Measurements from ENCODE around the gene PCCA.
"Not testable (repeated sequence)": the region's sequence is repeated elsewhere in the genome, so short reads cannot be mapped to it uniquely, and the experiment has no call there.

Gene PCCA

DNA sequence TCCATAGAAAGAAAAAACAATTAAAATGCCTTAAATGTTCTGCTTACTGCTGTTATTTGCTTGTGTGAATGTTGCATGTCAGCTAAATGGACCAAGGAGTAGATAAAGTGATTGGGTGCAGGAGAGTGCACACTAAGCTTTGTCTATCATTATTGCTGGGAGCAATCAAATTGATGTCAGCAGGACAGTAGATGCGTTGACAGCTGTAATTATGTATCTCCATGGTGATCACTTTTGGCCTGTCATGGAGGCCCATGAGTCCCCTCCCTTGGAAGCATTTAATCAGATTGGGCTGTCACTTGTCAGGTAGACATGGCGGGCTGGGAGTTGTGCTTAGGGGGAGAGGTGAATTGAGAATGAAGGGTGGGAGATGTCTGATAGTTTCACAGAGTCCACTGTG is 215.3 kb downstream of the PCCA start:
- DNase-seq (ENCODE audit: low spot score), result no peak
- FAIRE-seq, result no peak

DNA sequence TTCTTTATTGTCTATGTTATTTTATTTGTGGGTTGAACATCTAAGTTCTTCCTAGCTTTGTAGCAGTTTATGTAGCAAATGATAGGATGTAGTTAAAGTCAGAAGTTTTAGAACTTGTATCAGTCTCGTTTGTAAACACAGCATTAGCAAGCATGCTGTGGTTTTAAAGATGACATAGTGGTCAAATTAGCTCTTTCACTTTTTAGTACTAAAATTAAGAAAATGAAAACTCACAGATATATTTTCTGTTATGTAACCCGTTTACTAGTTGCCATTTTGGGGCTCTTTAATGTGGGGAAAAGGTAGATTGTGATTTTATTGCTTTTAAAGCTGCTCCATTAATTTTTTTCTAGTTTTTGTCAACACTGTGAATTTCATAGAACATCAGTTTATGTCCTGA is 216.5 kb downstream of the PCCA start:
- FAIRE-seq, result no peak

DNA sequence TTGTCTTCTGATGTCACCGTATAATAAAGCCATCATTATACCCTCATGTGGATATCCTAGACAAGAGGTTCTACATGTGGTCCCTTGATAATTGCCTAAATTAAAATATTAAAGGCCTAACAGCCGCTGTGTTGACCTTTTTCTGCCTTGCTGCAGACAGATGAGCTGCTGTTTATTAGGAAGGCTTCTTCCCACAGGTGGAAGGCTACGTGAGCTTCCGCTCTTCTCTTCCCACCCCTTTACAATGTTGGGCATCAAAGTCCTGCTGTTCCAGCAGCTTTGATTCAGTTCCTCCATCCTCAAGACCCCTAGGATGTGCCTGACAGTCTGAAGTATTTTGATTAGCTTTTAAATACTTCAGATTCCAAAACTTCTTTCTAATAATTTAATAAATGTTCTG is 217.1 kb downstream of the PCCA start:
- FAIRE-seq (no peak), DNase-seq (ENCODE audit: low spot score) (no peak)

More for the DNA sequence above, 216.5 kb downstream of the PCCA start:
- DNase-seq (ENCODE audit: low spot score), result no peak

DNA sequence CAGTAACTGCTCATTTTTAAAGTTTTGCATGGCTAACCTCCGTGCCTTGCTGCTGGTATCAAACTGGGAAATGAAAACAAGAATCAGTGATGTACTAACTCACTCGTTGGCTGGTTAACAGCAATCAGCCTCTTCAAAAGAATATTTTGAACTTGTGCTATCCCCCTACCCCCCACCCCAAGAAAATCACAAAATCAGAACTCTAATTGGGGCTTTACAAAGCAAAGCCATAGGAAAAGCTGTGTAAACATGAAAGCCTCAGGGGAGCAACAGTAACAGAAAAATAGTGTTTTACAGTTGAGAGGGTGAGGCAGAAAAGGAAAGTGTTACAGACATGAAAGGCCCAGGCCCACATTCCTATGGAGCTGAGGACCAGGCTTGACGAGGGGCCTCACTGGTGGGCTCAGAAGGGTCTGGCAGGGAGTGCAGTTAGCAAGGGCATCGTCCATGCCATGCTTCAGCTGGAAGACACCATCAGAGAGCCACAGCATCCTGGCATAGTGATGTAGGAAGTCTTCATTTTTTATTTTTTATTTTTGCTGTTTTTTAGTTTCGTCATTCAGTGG is 217.6 kb downstream of the PCCA start:
- FAIRE-seq (no peak), DNase-seq (ENCODE audit: low spot score) (no peak)

DNA sequence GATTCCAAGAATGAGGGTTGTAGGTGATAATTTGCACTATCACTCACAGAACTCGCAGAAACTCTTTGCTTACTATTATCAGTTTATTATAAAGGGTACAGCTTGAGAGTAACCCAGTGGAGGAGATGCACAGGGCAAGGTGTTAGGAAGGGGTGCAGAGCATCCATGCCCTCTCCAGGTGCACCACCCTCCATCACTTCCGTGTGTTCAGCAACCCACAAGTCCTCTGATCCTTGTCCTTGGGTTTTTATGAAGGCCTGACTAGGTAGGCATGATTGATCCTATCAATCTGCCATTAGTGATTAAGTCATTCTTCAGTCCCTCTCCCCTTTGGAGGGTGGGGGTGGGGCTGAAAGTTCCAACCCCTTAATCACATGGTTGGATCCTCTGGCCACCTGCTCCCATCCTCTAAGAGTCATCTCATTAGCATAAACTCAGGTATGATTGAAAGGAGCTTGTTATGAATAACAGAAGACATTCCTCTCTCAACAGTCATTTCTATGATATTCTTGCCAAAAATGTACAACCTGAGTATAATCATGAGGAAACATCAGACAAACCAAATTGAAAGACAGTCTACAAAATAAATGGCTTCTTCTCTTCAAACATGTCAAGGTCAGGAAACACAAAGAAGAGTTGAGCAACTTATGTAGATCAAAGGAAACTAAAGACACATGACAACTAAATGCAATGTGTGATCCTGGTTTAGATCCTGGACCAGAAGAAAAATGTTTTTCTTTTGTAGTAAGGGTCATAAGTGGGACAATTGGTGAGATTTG is 225.4 kb downstream of the PCCA start:
- FAIRE-seq, result no peak
- DNase-seq (ENCODE audit: low spot score), result no peak

DNA sequence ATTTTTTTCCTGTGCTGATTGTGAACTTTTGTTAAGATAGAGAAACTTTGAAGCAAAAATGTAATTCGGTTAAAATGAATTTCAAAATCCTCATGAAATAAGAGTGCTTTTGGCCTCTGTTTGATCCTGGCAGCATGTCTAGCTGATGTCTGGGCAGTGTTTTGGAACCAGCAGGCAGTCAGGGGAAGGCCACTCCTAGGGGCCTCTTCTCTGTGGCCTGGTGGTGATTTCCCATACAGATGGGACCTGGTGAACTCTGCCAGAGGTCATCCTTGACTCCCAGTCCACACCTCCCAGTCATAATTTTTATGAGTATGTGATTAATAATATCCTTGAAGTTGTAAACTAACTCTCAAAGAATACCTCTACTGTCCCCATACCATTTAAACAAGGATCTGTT is 226.6 kb downstream of the PCCA start:
- FAIRE-seq (no peak), DNase-seq (ENCODE audit: low spot score) (no peak)

DNA sequence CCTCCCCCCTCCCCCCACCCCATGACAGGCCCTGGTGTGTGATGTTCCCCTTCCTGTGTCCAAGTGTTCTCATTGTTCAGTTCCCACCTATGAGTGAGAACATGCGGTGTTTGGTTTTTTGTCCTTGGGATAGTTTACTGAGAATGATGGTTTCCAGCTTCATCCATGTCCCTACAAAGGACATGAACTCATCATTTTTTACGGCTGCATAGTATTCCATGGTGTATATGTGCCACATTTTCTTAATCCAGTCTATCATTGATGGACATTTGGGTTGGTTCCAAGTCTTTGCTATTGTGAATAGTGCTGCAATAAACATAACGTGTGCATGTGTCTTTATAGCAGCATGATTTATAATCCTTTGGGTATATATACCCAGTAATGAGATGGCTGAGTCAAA is 229.6 kb downstream of the PCCA start:
- not testable (repeated sequence) for FAIRE-seq; DNase-seq (ENCODE audit: low spot score)

DNA sequence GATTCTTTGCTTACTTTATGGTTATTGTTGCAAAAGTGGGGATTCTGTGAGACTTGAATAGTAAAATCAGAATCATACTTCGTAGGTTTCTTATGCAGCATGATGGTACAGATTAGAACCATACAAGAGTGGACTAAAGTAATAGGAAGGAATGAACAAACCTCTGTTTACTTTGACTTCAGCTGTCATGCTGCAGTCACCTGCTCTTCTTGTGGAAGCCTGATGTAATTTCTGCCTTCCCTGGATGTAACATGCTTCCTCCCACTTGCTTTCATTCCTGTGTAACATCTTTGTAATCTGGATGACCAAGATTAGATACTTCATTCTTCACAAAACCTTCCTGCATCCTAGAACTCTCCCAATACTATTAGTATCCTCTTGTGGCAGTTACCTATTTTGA is 235.0 kb downstream of the PCCA start:
- FAIRE-seq (no peak), DNase-seq (ENCODE audit: low spot score) (no peak)

DNA sequence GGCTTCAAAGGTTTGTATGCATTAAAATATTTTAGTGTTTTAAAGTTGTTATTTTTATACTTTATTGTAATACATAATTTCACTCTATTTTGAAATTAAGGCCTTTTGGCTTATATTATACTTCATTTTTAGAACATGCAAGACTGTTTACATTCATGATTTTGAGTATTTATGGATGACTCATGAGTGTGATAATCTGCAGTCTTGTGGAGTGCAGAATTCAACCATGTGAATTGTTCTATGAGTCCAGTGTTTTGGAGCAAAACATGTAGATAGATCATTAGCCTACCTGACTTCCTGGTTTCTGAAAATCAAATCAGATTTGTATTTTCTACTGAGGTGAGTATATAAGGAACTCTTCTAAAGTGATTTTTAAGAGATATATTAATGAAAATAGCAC is 241.8 kb downstream of the PCCA start:
- no peak for FAIRE-seq
- no peak for DNase-seq (ENCODE audit: low spot score)

DNA sequence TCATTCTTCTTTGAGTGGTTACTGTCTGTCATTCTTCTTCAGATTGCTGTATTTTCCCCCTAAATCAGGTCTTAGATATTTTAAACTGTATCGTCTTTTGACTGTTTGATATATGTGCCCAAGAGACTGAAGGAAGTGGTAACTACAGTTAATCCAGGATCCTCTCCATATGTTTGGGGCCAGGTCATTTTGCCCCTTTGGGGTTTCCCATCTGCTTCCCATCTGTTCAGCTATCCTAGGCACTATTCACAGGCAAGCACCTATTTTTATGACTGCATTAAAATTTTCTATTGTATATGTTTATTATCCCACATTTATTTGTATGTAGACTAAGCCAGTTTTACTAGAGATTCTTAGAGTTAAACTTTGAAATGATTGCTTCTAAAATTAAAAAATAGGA is 244.2 kb downstream of the PCCA start:
- DNase-seq (ENCODE audit: low spot score) (no peak), FAIRE-seq (no peak)

DNA sequence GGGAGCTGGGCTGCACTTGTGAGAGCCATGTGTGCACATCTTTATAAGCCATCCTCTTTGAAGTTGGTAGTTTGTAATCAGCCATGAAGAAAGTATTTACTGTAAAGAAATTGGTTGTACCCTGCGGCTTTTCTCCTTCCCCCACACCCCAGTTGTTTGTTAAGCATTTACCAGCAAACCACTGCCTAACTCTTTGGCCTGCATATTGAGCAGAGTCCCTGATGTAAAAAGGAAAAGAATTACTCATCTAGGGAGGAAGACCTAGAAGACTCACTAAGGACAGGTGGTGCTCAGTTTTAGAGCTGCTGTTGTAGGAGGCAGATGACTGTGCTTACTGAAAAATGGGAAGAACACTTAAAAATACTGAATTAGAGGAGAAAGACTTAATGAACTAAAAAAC is 245.3 kb downstream of the PCCA start:
- FAIRE-seq, result no peak
- DNase-seq (ENCODE audit: low spot score), result no peak

DNA sequence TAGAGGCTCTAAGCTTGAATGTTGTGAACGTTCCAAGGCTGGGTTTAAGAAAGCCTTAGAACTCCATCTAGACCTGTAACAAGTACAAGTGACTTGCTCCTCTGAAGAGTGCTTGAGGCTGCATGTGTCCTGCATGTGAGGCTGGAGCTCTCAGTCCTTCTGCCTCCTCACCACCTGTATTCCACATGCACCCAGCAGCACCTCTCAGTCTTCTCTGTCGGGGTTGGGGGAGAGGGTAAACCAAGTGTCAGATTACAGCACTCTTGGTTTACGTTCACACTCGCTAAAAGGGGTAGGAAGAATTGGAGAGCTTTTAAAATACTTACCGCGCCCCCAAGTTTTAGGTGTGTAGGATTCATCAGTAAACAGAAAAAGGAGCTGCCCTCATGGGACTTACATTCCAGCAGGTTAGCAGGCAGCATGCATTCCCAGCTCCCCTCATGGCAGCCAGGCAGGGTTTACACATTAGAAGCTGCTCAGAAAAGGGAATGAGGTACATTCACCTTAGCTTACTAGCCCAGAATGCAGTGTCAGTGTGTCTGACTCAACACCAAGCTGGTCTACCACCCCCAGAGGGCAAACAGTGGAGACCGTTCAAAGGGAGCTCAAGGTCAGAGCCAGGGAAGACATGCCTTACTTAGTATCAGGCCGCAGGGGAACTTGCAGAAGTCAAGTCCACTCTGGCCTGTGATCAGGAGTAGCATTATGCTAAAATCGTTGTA is 248.1 kb downstream of the PCCA start:
- DNase-seq (ENCODE audit: low spot score) (no peak), FAIRE-seq (no peak)

DNA sequence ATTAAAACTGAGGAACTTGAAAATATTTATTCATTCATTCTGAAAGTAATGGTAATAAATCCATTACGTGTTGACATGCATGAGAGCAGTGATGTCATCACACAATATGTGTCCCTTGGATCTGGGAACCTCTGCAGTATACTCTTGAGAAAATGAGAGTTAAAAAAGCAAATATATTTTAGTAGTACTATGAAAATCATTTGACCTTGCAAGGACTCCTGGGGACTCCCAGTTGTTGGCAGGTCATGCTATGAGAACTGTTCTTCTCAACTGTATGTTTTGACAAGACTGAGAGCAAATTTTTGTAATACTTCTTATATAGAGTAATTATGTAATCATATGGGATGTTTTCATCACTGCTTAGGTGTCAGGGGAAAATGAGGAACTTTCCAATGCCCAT is 249.4 kb downstream of the PCCA start:
- DNase-seq (ENCODE audit: low spot score) (no peak), FAIRE-seq (no peak)

DNA sequence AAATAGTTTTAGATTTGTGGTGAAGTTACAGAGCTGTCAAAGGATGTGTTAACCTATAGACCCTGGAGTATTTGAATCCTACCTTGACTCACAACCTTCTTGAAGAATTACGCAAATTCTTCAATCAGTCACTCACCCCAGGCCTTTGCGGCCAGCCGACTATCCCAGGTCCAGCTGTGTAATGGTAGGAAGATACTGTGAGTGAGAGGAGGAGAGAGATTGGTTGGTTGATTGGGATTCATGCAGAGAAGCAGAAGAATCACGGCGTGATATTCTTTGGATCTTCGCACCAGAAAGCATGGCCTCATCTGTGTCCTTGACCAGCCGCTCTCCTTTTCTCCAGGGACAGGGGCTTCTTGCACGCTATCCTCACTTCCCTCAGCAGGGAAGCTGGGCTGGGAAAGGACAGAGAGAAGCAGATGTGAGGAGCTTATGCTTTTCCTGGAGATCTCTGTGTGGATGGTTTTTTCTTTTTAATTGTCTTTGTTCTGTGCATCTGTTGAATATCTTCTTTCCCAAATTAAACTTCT is 250.6 kb downstream of the PCCA start:
- DNase-seq (ENCODE audit: low spot score), result no peak
- FAIRE-seq, result no peak

DNA sequence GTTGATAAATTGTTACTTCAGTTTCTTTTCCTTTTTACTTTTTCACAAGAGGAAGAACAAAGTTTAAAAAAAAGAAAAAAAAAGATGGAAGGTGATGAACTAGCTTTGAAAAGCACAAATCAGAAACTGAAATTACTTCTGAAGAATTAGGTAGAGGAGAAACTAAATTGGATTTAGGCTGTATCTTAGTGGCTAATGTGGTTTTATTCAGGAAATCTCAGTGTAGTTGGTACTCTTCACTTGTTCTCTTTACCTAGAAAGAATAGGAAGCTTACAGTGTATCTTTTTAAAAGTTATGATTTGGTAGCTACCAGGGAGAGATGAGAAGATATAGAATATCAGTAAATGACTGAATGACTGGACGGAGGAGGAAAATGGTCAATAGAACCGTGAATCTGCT is 252.0 kb downstream of the PCCA start:
- FAIRE-seq (no peak), DNase-seq (ENCODE audit: low spot score) (no peak)

DNA sequence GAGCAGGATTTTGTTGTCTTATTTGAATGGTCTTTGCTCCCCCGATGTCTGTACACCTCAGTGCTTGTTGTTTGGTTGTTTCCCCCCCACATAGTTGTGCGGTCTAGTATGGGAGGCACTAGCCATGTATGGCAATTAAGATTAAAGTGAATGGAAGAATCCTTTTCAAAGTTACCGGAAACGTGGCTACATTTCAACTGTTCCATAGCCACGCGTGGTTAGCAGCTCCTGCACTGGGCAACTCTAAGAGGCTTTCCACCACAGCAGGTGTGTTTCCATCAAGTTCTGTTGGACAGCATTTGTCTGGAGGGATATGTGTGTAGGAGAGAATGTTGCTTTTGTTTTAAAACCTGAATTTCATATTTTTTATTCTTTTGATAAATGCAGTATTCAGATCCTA is 252.4 kb downstream of the PCCA start:
- DNase-seq (ENCODE audit: low spot score) (no peak), FAIRE-seq (no peak)

DNA sequence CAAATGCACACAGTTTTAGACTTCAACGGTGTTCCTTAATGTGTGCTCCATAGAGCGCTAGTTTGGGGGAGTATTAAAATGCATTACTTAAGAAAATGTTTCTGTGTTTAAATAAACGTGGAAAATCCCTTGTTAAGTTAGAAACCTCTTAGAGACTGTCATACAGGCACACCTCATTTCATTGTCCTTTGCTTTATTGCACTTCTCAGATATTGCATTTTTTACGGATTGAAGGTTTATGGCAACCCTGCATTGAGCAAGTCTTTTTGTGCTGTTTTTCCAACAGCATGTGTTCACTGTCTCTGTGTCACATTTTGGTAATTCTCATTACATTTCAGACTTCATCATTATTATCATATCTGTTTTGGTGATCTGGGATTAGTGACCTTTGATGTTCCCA is 255.7 kb downstream of the PCCA start:
- no peak for FAIRE-seq
- no peak for DNase-seq (ENCODE audit: low spot score)

DNA sequence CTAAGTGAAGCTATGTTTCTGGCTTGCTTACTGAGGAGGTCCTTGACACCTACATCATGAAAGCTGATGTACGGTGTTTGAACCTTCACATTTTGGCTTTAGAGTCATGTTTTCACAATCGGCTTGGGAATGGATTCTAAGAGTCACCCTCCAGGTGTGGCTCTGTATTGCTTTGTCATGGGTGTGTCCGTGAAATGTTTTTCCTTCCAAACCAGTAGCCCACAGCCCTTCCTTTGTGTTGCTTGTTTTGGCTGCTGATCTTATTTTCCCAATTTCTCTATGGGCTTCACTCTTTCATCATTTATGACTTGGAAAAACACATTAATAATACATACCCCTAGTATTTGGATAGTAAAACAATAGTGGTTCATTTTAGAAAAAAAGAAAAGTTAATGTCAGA is 259.1 kb downstream of the PCCA start:
- no peak for FAIRE-seq
- no peak for DNase-seq (ENCODE audit: low spot score)

DNA sequence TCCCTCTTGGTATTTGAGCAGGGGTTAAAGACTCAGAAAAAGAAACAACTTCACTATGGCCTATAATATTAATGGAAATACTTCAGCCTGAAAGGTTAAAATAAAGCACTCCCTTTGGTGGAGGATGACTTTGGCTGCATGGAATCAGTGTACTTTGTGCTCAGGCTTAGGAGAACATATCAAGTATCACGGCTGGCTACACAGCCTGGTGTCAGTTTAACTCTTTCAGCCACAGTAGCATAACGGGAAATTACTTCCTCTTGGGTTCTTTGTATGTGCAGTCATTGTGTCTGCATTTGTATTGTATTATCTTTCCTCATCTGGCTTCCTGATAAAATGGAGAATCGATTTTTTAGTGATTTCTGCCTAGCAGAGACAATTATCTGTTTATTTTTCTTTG is 260.7 kb downstream of the PCCA start:
- DNase-seq (ENCODE audit: low spot score), result no peak
- FAIRE-seq, result no peak

DNA sequence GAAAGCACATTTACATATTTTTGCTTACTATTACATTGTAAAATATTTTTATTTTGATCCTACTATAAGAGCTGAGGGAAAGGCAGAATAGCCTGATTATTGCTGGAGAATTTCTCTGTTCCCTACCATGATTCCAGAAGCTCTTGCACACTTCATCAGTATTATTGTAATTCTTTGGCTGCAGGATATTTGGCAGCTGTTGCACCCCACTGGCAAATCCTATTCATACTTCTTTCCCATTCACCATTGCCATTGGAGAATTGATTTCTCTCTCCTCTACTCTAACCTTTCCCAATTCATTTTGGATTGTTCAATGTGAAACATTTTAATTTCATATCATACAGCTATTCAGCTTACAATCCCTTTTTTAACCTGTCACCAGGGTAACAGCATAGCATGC is 261.7 kb downstream of the PCCA start:
- DNase-seq (ENCODE audit: low spot score) (no peak), FAIRE-seq (no peak)

DNA sequence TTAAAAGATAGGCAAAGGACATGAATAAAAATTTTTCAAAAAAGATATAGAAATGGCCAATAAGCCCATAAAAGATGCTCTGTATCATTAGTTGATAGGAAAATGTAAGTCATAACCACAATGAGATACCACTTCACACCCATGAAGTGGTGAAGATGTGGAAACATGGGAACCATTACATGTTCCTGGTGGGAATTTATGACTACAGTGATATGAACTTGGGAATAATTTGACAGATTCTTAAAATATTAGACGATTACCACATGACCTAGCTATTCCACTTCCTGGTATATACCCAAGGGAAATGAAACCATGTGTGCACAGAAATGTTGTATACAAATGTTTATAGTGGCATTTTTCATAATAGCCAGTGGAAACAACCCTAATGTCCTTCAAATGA is 267.5 kb downstream of the PCCA start:
- DNase-seq (ENCODE audit: low spot score) (no peak), FAIRE-seq (no peak)

DNA sequence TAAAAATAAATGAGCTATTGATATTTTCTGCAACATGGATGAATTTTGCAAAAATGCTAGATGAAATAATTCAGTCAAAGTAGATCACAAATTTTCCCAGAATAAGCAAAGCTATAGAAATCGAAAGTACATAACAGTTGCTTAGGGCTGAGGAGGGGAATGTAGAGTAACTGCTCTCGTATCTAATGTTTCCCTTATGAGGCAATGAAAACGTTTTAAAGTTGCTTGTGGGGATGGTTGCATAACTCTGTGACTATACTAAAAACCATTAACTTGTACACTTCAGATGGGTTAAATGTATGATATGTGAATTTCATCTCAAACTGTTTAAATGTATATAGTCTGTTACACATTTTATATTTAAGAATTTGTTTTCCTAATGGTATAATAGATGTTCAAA is 268.0 kb downstream of the PCCA start:
- no peak for FAIRE-seq
- no peak for DNase-seq (ENCODE audit: low spot score)

DNA sequence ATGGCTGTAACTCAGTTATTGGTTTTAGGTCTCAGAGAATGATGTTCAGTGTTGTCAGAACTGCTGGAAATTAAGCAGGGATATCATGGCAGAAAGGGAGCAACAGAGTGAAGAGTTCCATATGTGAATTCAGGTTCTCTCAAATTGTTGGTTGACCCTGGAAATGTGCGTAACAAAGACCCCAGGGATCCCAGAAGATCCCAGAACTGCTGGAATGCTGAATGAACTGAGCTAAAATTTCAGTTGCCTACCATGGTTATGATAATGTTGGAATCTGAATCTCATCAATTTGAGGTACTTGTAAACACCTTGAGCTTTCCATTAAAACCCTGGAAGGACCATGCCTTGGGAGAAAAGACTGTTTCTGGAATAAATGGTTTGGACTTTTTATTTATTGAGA is 268.9 kb downstream of the PCCA start:
- FAIRE-seq (no peak), DNase-seq (ENCODE audit: low spot score) (no peak)

Data from RCC 7860 (cell line).